ENCODE measurements around the gene ETFB. TPM values are rescaled to one million over a fixed set of nuclear protein-coding genes. Genes with fewer than 3 reads are reported as not detected.

ETFB gene
- total and polyA plus RNA-seq, 10 of the 15 experiments (the other 5 are each of a cell fraction or from before 2014, with no cell fraction given), result 15.1 to 166 (median 87.8) TPM

DNA sequence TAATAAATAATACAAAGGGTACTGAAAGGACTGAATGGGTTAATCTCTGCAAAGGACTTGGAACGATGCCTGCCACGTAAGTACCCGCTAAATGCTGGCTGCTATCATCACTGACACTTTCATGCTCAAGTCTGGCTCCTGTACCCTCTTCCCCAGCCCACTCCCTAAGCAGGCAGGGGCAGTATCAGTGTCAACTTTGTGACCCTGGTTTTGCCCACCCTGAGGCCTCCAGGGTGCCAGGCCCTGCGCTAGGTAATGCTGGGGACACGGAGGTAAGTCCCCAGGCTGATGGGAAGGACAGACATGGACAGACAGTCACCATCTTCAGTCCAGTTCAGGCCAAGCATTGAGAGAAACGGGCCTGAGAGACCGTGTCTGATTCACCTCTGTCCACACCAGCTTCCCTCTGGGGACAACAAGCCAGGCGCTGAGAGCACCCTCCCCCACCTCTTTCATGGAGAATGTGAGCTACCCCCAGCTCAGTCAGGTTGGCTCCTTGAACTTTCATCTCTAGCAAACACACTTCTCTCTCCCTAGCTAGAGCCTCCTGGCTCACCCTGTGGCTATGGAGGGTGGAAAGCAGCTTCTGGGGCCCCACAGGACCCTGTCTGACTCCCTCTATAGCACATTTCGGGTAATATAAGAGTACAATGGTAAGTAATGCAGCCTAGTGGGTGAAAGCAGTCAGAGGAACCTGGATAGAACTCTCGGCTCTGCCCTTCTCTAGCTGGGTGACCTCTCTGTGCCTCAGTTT is 800 bp downstream of the ETFB start:
- ChIA-PET SMC1A (ENCODE audit: uncharacterized antibody, unreplicated experiment) (interaction anchor here (0.9 to 1.4 kb wide), 5 partner anchors 13 to 42 kb away, joined by 3 to 9 read pairs (median 4); no protein-coding TSS in a partner anchor), CTCF (interaction anchor here (0.5 to 1.6 kb wide), 10 partner anchors 9 to 72 kb away, joined by 3 to 15 read pairs (median 5); no protein-coding TSS in a partner anchor), RAD21 (ENCODE audit: unreplicated experiment) (interaction anchor here (0.8 to 2.2 kb wide), 4 partner anchors 12 to 52 kb away, joined by 3 to 23 read pairs (median 4); partner anchors contain the start of gene SIGLEC10), POLR2A (interaction anchor here (0.6 to 2.5 kb wide), 8 partner anchors 9 to 339 kb away, joined by 3 to 26 read pairs (median 3); no protein-coding TSS in a partner anchor)
- H3K9me3 ChIP-seq (replicated peaks; ENCODE audit: control insufficient read depth, insufficient read depth, low read length), result no peaks in the 10 kb centered on the region
- H4K20me1 ChIP-seq (ENCODE audit: control insufficient read depth, insufficient read depth), result no peaks in the 10 kb centered on the region
- FAIRE-seq, result peak; percentile 84
- H3K4me1 ChIP-seq (ENCODE audit: control insufficient read depth, insufficient read depth, low read length), result peaks cover 9% of the 10 kb centered on the region
- peaks cover 18% of the 10 kb centered on the region for H3K79me2 ChIP-seq (ENCODE audit: control insufficient read depth, insufficient read depth, low read length)
- TF ChIP-seq, protein P1, sequence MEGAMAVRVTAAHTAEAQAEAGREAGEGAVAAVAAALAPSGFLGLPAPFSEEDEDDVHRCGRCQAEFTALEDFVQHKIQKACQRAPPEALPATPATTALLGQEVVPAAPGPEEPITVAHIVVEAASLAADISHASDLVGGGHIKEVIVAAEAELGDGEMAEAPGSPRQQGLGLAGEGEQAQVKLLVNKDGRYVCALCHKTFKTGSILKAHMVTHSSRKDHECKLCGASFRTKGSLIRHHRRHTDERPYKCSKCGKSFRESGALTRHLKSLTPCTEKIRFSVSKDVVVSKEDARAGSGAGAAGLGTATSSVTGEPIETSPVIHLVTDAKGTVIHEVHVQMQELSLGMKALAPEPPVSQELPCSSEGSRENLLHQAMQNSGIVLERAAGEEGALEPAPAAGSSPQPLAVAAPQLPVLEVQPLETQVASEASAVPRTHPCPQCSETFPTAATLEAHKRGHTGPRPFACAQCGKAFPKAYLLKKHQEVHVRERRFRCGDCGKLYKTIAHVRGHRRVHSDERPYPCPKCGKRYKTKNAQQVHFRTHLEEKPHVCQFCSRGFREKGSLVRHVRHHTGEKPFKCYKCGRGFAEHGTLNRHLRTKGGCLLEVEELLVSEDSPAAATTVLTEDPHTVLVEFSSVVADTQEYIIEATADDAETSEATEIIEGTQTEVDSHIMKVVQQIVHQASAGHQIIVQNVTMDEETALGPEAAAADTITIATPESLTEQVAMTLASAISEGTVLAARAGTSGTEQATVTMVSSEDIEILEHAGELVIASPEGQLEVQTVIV (IDR thresholded peaks at IDR 0.05; ENCODE audit: borderline replicate concordance, partially characterized antibody), result no peak
- peak; percentile 23 for TF ChIP-seq MEF2B (IDR thresholded peaks at IDR 0.05; ENCODE audit: partially characterized antibody, poor library complexity, severe bottlenecking)
- no peak for TF ChIP-seq BRCA1 (IDR thresholded peaks at IDR 0.05; ENCODE audit: low read depth, low read length)
- no peak for TF ChIP-seq POLR2AphosphoS5 (IDR thresholded peaks at IDR 0.05; ENCODE audit: low read length)
- no peak for TF ChIP-seq CBX5 (IDR thresholded peaks at IDR 0.05; ENCODE audit: low read depth)
- TF ChIP-seq, protein P2, sequence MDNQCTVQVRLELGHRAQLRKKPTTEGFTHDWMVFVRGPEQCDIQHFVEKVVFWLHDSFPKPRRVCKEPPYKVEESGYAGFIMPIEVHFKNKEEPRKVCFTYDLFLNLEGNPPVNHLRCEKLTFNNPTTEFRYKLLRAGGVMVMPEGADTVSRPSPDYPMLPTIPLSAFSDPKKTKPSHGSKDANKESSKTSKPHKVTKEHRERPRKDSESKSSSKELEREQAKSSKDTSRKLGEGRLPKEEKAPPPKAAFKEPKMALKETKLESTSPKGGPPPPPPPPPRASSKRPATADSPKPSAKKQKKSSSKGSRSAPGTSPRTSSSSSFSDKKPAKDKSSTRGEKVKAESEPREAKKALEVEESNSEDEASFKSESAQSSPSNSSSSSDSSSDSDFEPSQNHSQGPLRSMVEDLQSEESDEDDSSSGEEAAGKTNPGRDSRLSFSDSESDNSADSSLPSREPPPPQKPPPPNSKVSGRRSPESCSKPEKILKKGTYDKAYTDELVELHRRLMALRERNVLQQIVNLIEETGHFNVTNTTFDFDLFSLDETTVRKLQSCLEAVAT (IDR thresholded peaks at IDR 0.05), result 0 out of 2 replicates have a peak, but pooled peaks have one; percentile 2
- TF ChIP-seq, protein P3, sequence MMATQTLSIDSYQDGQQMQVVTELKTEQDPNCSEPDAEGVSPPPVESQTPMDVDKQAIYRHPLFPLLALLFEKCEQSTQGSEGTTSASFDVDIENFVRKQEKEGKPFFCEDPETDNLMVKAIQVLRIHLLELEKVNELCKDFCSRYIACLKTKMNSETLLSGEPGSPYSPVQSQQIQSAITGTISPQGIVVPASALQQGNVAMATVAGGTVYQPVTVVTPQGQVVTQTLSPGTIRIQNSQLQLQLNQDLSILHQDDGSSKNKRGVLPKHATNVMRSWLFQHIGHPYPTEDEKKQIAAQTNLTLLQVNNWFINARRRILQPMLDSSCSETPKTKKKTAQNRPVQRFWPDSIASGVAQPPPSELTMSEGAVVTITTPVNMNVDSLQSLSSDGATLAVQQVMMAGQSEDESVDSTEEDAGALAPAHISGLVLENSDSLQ (IDR thresholded peaks at IDR 0.05), result no peak
- no peak for TF ChIP-seq BACH1 (IDR thresholded peaks at IDR 0.05; ENCODE audit: borderline replicate concordance)
- TF ChIP-seq TBL1XR1 (IDR thresholded peaks at IDR 0.05; ENCODE audit: low read depth, low read length), result no peak
- TF ChIP-seq, protein P4, sequence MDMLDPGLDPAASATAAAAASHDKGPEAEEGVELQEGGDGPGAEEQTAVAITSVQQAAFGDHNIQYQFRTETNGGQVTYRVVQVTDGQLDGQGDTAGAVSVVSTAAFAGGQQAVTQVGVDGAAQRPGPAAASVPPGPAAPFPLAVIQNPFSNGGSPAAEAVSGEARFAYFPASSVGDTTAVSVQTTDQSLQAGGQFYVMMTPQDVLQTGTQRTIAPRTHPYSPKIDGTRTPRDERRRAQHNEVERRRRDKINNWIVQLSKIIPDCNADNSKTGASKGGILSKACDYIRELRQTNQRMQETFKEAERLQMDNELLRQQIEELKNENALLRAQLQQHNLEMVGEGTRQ (IDR thresholded peaks at IDR 0.05; ENCODE audit: borderline replicate concordance, low read depth, low read length), result no peak
- TF ChIP-seq, protein P5, sequence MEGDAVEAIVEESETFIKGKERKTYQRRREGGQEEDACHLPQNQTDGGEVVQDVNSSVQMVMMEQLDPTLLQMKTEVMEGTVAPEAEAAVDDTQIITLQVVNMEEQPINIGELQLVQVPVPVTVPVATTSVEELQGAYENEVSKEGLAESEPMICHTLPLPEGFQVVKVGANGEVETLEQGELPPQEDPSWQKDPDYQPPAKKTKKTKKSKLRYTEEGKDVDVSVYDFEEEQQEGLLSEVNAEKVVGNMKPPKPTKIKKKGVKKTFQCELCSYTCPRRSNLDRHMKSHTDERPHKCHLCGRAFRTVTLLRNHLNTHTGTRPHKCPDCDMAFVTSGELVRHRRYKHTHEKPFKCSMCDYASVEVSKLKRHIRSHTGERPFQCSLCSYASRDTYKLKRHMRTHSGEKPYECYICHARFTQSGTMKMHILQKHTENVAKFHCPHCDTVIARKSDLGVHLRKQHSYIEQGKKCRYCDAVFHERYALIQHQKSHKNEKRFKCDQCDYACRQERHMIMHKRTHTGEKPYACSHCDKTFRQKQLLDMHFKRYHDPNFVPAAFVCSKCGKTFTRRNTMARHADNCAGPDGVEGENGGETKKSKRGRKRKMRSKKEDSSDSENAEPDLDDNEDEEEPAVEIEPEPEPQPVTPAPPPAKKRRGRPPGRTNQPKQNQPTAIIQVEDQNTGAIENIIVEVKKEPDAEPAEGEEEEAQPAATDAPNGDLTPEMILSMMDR (IDR thresholded peaks at IDR 0.05 in 2 of 3, conservative IDR thresholded peaks at IDR 0.05 in 1 of 3; ENCODE audit: control insufficient read depth in 2 of 3, extremely low read depth in 1 of 3, insufficient read depth in 1 of 3, low read depth in 3 of 3, low read length in 3 of 3), result peak in 1 of 3 experiments; percentile 9; a peak in 1 of 6 replicates
- H3K27me3 ChIP-seq (replicated peaks in 1 of 2; ENCODE audit: control insufficient read depth in 2 of 2, insufficient read depth in 2 of 2, low read length in 1 of 2), result no peaks in the 10 kb centered on the region
- no peaks in the 10 kb centered on the region for H3K36me3 ChIP-seq (ENCODE audit: control insufficient read depth in 2 of 2, insufficient read depth in 2 of 2, low read length in 1 of 2)
- peak overlapping the region; percentile 76 for H2AFZ ChIP-seq (ENCODE audit: control insufficient read depth, low read depth, low read length)
- peak overlapping the region; percentile 94 for H3K4me2 ChIP-seq (ENCODE audit: control insufficient read depth, insufficient read depth)
- H3K9ac ChIP-seq (ENCODE audit: control insufficient read depth, insufficient read depth, low read length), result peak overlapping the region; percentile 92
- ATAC-seq, result peak; percentile 8
- peak overlapping the region; percentile 85 for H3K4me3 ChIP-seq
- in situ Hi-C loops (cut with MboI), result loop anchor here (10.0 to 25.0 kb wide), 2 partner anchors 551 to 1028 kb away; partner anchors contain the start of gene KCNC3
- intact Hi-C loops (cut with micrococcal nuclease; ENCODE audit: unreplicated experiment), result no loop called here
- 44% methylated on average over 10 of the region's 10 CpGs for WGBS (ENCODE audit: insufficient coverage, insufficient replicate concordance, low lambda C conversion rate, missing lambda C conversion rate)
- BruUV-seq (replicated peaks), result no TSS peak
- DNase-seq (ENCODE audit: low read depth, low spot score), result no peak
- H3K27ac ChIP-seq (ENCODE audit: control insufficient read depth, insufficient read depth), result peak overlapping the region; percentile 92
